NCI-H1436 (cell line): Measurements from ENCODE around the gene ARRDC5.
"Not testable (repeated sequence)": the region's sequence is repeated elsewhere in the genome, so short reads cannot be mapped to it uniquely, and the experiment has no call there.

ENCODE experiments used
- DNase-seq: peaks from one replicate; lab custom pipeline; 2025; lab: John Stamatoyannopoulos, UW

ARRDC5 gene

DNA sequence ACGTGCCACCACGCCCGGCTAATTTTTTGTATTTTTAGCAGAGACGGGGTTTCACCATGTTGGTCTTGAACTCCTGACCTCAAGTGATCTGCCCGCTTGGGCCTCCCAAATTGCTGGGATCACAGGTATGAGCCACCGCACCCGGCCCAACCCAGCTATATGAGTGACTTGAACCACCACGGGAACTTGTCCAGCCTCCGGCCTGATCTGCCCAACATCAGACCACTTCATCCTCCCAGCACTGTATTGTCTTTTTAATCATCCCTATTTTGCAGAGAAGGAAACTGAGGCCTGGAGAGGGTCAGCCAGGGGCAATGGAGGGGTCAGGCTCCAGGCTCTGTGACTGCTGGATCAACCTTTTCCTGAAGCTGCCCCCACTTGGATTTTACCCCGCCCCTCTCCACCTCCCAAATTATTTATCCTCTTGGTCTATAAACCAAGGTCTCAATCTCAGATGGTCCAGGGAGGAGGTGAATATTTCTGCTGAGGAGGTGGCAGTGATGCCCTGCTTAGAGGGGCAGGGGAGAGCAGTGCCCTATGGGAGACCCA is 34.3 kb downstream of the ARRDC5 start:
- no peak for DNase-seq

DNA sequence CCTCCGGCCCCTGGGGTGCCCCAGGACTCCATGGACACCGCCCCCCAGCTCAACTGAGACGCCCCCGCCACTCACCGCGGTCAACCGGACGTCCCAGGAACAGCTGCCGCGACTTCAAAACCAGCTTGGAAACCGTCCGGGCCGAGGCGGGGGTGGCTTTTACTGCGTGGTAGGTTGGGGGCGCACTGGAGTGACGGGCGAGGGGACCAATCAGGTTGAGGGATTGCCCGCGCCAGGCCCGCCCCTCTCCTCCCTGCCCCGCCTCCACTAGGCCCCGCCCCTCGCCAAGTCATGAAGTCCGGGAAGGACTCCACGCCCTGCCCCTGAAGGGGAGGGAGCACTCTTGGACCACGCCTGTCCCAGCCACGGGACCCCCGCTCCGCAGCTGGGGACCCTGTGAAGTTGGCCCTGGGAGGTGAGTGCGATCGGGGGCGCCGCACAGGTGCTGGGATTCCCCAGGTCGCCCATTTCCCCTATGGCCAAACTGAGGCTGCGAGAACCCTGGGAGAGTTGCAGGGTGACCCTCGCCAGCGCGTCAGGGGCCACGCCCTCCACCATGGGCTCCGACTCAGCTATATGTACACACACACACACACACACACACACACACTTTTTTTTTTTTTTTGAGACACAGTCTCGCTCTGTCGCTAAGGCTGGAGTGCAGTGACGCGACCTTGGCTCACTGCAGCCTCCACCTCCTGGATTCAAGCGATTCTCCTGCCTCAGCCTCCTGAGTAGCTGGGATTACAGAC is 35.0 kb downstream of the ARRDC5 start, which contains the start of gene PLIN3:
Gene PLIN3, minus strand, starts transcription at position 134 of the 752 bp plus-strand sequence. CDS start 6,273 bp downstream, outside the sequence.
- DNase-seq = peak; percentile 26

DNA sequence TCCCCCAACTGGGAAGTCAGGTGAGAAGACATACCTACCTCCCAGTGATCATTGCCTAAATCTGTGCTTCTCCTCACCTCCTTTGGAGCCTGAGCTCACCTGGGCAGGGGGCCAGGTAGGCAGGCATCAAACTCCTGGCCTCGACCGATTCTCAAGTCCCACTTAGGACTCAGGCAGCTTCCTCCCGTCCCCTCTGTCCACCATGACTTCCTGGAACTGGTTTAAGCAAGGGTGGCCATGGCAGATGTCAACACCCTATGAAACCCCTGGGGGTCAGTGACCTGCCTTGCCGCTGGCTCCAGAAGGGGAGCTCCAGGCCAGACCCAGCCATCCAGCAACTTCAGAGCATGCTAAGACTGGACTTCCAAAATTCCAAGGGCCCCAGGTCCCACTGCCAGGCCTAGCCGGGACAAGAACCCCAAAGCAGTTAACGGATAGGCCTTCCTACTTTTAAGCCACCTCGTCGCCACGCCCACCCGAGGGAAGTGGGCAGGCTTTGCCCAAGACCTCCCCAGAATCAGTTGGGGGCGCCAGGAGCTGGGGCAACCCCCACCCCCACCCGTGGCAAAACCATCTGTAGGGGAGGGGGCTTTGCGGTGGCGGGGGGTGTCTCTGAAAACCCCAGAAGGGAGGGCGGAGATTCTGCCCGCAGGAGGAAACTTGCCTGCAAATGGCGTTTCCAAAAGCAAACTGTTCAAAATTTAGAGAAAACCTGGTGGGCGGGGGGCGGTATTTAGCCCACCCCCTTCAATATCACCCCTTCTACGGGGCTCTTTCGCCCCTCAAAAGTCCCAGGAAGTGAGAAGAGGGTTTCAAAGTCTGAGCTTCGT is 35.9 kb downstream of the ARRDC5 start:
- DNase-seq = no peak

DNA sequence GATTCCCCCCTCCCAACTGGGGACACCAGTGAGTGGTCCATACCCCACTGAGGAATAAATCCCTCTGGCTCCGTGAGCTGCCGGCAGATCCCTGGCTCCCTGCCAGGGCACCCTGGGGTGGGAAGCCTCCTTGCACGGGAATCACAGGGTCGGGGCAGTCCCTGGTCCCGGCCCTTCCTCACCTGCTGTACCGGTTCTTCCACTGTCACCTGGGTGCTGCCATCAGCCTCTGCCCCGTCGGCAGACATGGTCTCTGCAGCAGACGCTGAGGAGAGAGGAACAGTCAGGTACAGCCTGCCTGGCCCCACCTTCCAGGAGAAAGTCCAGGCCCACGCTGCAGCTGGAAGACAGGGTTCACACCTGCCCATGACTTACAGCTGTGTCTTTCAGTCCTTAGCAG is 41.5 kb downstream of the ARRDC5 start:
- DNase-seq = no peak

DNA sequence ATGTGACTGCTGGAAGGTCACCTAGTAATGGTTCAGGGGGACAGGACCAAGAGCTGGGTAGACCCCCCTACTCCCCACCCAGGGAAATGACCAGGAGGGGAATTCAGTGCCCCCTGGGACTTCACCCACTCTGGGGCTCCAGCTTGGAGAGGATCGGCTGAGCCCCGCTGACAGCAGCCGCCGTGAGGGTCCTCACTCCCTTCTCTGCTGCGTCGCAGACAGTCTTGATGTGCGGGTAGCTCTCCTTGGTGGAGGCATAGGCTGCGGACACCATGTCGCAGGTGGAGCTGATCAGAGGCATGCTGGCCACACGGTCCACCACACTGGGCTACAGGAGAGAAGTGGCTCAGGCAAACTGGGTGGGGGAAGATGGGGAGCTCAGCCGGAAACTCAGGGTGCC is 43.0 kb downstream of the ARRDC5 start:
- DNase-seq = no peak

DNA sequence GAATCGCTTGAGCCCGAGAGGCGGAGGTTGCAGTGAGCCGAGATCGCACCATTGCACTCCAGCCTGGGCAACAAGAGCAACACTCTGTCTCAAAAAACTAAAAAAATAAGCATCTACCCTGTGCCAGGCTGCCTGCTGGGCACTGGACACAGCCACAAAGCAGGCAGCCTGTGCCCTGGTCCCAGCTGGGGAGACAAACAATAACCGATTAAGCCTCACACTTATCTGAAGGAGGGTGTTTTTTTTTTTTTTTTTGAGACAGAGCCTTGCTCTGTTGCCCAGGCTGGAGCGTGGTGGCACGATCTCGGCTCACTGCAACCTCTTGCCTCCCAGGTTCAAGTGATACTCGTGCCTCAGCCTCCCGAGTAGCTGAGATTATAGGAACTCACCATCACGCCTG is 46.2 kb downstream of the ARRDC5 start:
- DNase-seq = not testable (repeated sequence)

DNA sequence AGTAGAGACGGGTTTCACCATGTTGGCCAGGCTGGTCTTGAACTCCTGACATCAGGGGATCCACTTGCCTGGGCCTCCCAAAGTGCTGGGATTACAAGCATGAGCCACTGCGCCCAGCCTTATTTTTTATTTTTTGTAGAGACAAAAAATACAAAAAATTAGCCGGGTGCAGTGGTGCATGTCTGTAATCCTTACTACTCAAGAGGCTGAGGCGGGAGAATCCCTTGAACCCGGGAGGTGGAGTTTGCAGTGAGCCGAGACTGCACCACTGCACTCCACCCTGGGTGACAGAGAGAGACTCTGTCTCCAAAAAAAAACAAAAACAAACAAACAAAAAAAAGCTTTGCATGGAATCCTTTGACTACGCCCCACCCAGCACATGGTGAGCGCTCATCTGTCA is 49.2 kb downstream of the ARRDC5 start:
- DNase-seq = not testable (repeated sequence)

DNA sequence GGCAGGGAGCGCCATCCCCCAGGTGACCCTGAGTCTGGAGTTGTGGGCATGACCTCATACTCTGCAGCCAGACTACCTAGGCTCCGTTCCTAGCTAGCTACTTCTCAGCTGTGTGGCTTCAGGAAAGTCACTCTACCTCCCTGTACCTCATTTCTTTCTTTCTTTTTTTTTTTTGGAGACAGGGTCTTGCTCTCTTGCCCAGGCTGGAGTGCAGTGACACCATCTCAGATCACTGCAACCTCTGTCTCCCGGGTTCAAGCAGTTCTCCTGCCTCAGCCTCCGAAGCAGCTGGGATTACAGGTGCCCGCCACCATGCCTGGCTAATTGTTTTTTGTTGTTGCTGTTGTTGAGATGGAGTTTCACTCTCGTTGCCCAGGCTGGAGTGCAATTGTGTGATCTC is 50.2 kb downstream of the ARRDC5 start:
- no peak for DNase-seq

DNA sequence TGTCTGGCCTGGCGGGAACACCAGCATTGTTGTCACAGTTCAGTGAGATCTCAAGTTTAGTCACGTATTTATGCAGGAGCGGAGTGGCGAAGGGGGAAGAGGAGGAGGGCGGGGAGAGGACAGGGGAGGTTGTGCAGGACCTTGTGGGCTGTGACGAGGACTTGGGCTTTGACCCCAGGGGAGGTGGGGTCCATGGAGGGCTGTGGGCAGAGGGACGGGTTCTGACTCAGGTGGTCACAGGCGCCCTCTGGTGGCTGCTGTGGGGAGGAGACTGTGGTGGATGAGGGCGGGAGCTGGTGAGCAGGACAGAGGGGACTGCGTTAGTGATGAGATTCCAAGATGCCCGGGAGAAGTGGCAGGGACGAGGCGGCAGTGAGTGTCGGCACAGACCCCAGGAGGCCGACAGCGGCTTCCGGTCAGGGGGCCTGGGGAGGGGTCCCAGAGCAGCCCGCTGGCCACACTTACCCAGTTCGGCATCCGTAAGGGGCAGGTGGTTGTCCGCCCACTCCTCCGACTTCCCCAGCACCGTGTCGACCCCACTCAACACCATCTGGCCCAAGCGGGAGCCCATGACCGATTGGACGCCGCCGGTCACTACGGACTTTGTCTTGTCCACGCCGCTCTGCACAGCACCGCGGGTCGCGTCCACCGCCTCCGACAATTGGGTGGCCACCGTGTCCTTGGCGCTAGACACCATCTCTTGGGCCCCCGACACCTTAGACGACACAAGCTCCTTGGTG is 51.0 kb downstream of the ARRDC5 start:
- peak; percentile 75 for DNase-seq

DNA sequence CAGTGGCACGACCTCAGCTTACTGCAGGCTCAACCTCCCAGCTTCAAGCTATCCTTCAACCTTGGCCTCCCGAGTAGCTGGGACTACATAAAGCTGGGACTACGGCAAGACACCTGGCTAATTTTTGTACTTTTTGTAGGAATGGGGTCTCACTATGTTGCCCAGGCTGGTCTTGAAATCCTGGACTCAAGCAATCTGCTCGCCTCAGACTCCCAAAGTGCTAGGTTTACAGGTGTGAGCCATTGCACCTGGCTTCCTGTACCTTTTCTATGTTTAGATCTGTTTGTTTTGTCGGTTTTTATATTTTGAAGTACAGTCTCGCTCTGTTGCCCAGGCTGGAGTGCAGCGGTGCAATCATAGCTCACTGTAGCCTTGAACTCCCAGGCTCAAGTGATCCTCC is 53.7 kb downstream of the ARRDC5 start:
- no peak for DNase-seq

DNA sequence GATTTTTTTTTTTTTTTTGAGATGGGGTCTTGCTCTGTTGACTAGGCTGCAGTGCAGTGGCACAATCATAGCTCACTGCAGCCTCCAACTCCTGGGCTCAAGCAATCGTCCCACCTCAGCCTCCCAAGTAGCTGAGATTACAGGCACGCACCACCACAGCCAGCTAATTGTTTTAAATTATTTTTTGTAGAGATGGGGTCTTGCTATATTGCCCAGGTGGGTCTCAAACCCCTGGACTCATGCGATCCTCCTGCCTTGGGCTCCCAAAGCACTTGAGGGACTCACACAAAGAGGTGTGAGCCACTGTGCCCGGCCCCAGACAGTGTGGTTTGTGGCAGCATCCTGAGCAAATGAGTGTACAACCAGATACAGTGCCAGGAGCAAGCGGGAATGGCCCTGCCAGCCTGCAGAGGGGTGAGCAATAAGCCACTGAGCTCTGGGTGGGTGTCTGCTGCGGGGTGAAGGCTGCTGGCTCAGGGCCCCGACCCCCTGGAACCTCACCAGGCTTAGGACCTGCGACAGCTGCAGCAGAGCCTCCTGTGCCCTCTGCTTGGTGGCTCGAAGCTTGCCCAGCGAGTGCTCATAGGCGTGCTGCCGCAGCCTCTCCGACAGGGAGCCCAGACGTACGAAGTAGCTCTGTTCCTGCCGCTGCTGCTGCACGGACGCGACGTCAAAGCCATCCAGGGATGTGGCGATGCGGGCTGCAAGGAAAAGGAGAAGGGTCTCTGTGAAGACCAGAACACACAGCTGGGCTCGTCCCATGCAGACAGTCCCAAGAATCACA is 55.3 kb downstream of the ARRDC5 start:
- DNase-seq = no peak

DNA sequence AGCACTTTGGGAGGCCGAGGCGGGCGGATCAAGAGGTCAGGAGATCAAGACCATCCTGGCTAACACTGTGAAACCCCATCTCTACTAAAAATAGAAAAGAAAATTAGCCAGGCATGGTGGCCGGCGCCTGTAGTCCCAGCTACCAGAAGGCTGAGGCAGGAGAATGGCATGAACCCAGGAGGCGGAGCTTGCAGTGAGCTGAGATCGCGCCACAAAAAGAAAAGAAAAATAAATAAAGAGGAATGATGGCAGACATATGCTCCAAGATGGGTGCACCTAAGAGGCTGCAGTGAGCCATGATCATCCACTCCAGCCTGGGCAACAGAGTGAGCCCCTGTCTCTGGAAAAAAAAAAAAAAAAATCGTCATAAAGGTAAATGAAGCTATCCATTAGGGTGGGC is 56.7 kb downstream of the ARRDC5 start:
- DNase-seq = not testable (repeated sequence)

DNA sequence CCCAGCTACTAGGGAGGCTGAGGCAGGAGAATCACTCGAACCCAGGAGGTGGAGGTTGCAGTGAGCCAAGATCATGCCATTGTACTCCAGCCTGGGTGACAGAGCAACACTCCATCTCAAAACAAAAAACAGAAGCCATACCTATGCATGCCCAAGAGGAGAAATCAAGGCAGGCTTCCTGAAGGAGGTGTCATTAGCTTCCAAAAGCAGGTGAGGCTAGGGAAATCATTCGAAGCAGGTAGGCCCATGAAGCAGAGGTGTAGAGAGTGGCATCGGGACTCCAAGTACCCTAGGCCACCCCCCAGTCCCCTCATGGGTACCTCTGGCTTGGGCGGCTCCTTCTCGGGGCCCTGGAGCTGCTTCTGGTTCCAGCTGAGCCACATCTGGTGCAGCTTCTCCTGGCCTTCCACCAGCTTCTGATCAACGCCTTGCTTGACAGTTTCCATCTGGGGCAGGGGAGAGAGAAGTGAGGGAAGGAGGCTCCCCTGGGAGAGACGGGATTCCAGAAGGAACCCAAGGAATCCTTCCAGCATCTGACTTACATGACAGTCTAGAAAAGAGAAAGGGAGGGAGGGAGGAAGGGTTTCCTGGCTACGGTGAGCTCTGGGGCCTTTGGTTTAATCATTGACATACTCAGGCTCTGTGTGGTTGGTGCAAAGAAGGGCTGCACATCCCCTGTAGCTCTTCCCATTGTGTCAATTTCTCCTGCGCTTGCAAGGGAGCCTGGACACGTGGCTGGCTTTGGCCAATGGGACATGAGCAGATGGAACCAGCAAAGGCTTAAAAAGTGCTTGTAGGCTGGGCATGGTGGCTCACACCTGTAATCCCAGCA is 58.1 kb downstream of the ARRDC5 start:
- DNase-seq = no peak

DNA sequence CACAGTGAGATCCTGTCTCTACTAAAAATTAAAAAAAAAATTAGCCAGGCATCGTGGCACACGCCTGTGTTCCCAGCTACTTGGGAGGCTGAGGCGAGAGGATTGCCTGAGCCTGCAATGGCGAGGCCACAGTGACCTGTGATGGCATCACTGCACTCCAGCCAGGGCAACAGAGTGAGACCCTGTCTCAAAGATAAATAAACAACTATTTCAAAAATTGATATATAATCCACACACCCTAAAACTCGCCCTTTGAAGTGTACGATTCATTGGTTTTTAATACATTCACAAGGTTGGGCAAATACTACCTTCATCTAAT is 59.1 kb downstream of the ARRDC5 start:
- DNase-seq = no peak
